Activated CD4-positive, alpha-beta T cell treated with anti-CD3 and anti-CD28 coated beads, Interleukin-2, amount 50 U/mL, for 16 hours (primary cell): ENCODE data around the gene LGR5.

ENCODE experiments used
- DNase-seq: peaks from one replicate; pipeline ENCODE4 v3.0.0-alpha.2; 2020

LGR5 gene, protein sequence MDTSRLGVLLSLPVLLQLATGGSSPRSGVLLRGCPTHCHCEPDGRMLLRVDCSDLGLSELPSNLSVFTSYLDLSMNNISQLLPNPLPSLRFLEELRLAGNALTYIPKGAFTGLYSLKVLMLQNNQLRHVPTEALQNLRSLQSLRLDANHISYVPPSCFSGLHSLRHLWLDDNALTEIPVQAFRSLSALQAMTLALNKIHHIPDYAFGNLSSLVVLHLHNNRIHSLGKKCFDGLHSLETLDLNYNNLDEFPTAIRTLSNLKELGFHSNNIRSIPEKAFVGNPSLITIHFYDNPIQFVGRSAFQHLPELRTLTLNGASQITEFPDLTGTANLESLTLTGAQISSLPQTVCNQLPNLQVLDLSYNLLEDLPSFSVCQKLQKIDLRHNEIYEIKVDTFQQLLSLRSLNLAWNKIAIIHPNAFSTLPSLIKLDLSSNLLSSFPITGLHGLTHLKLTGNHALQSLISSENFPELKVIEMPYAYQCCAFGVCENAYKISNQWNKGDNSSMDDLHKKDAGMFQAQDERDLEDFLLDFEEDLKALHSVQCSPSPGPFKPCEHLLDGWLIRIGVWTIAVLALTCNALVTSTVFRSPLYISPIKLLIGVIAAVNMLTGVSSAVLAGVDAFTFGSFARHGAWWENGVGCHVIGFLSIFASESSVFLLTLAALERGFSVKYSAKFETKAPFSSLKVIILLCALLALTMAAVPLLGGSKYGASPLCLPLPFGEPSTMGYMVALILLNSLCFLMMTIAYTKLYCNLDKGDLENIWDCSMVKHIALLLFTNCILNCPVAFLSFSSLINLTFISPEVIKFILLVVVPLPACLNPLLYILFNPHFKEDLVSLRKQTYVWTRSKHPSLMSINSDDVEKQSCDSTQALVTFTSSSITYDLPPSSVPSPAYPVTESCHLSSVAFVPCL

DNA sequence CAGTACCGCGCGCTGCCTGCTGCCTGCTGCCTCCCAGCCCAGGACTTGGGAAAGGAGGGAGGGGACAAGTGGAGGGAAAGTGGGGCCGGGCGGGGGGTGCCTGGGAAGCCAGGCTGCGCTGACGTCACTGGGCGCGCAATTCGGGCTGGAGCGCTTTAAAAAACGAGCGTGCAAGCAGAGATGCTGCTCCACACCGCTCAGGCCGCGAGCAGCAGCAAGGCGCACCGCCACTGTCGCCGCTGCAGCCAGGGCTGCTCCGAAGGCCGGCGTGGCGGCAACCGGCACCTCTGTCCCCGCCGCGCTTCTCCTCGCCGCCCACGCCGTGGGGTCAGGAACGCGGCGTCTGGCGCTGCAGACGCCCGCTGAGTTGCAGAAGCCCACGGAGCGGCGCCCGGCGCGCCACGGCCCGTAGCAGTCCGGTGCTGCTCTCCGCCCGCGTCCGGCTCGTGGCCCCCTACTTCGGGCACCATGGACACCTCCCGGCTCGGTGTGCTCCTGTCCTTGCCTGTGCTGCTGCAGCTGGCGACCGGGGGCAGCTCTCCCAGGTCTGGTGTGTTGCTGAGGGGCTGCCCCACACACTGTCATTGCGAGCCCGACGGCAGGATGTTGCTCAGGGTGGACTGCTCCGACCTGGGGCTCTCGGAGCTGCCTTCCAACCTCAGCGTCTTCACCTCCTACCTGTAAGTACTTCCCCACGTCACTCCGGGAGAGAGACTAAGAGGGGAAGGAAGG, at the start of gene LGR5:
Gene LGR5 (plus strand): TSS at position 186 of the 732 bp plus-strand sequence. CDS start 283 bp downstream, at position 469.
- DNase-seq = no peak

DNA sequence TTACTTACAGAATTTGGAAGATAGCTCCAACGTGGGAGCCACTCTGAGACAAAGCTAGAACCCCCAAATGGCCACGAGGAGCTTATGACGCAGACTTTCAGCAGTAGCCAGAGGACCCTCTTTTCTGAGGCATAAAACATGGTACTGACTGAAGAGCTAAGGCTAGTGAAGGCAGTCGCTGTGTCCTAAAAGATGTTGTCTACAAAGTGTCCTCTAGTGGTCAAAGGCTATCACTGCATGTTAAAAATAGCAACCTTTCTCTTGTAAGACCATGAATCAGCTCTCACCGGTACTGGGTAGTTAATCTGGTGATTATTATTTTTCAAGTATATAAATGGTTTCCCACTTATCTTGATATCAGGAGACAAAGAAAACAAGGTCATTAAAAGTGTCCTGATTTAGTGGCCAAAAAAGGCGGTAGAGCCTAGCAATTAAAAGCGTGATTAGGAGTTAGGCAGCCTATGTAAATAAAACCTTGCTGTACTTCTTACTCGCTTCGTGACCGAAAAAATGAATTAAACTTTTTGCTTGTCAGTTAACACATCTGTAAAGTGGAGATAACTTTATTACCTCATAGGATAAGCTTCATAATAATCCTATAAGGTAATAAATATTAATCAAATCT, 47.0 kb upstream of the LGR5 start:
- DNase-seq = peak; percentile 50

DNA sequence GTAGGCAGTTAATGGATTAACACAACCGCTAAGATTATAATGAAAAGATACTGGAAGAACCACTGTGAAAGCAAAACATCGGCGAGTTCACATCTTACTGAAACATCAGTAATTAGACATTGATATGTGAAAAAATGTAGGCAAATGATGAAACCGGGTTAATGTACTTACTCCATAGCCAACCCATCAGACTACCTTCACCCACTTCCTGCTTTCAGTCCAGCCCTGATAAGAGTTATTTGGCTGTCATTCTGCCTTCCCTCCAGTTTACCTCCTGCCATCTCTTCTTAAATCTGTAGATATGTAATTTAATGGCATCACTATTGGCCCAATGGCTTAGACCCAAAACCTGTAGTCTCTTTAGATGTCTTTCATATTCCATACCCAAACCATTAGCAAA, 46.0 kb upstream of the LGR5 start:
- no peak for DNase-seq

DNA sequence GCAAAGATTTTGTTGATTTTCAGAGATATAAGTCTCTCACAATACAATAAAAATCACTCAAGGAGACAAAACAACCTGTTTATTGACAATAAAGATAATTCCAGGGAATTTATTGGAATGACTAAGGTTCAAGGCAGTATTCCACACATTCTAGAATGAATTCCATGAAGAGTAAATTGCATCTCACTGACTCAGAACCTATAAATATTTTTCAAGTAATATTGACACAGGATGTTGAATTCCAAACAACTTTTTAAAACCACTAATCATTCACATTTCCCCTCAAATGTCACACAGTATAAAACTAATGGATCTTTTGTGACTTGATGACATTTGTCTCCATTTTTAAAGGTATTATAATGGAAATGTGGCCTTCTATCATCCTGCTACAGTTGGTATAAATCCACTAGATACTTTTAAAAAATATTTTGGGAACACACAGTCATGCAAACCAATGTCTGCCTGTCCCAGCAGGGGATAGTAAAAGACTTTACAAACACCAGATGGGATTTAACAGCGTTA, 42.1 kb upstream of the LGR5 start:
- DNase-seq = no peak

DNA sequence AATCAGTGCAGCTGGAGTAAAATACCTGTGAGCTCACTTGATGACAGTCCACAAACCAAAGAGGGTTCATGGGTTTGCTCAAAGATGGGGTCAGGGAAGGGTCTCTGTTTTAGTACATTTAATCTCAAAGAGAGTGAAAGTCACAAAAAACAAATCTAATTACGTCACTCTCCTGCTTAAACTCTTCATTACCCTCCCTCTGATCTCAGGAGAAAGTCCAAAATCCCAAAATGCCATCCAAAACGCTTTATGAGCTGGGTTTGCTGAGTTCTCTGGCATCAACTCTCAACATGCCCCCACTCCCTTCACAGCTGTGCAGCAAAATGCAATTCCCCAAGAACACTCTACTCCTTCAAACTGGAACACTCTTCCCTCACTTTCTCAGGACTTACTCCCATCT, 40.4 kb upstream of the LGR5 start:
- DNase-seq = no peak

DNA sequence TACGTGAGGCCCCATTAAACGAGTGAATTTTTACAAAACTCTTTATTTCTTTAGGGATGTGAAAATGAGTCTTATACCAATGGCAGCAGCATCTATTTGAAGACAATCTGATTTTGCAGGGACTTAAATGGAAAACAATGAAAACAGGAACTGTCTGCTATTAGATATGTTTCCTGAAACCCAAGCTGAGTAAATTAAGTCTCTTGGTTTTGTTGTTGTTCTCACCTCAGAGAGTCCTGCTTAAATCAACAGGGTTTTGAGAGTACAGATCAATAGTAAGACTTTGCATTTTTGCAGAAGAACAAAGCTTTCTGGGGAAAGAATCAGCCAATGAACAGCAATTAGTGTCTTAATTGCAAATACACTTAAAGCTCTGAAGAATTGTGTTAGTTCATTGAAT, 39.1 kb upstream of the LGR5 start:
- DNase-seq = no peak

DNA sequence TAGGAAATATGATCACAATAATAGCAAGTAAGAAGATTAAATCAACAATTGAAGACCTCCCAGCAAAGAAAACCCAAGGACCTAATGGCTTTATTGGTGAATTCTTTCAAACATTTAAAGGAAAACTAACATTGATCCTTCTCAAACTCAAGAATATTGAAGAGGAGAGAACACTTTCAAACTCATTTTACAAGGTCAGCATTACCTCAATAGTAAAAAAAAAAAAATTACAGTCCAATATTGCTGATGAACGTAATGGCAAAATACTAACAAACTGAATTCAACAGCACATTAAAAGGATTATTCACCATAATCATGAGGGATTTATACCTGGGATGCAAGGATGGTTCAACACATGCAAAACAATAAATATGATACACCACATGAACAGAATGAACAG, 33.7 kb upstream of the LGR5 start:
- no peak for DNase-seq

DNA sequence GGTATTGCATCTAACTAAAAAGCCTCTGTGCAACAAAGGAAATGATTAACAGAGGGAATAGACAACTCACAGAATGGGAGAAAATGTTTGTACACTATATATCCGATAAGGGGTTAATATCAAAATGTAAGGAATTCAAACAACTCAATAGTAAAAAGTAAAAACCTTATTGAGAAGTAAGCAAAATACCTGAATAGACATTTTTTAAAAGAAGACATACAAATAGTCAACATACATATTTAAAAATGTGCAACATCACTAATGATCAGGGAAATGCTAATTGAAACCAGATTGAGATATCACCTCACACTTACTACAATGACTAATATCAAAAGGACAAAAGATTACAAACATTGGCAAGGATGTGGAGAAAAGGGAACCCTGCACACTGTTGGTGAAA, 31.9 kb upstream of the LGR5 start:
- DNase-seq = no peak

DNA sequence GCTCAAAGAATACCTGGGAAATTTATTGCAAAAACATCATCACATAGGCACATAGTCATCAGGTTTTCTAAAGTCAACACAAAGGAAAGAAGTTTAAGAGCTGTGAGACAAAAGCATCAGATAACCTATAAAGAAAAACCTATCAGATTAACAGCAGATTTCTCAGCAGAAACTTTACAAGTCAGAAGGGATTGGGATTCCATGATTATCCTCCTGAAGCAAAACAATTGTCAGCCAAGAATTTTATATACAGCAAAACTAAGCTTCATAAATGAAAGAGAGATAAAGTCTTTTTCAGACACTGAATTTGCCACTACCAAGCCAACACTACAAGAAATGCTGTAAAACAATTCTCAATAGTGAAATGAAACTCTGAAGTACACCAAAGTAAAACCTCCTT, 28.8 kb upstream of the LGR5 start:
- no peak for DNase-seq

DNA sequence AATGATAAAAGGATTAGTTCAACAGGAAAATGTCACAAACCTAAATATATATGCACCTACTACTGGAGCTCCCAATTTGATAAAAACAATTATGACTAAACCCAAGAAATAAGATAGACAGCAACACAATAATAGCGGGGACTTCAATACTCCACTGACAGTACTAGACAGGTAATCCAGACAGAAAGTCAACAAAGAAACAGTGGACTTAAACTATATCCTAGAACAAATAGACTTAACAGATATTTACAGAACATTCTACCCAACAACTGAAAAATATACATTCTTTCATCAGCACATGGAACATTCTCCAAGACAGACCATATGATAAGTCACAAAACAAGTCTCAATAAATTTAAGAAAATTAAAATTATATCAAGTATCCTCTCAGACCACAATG, 28.0 kb upstream of the LGR5 start:
- no peak for DNase-seq

DNA sequence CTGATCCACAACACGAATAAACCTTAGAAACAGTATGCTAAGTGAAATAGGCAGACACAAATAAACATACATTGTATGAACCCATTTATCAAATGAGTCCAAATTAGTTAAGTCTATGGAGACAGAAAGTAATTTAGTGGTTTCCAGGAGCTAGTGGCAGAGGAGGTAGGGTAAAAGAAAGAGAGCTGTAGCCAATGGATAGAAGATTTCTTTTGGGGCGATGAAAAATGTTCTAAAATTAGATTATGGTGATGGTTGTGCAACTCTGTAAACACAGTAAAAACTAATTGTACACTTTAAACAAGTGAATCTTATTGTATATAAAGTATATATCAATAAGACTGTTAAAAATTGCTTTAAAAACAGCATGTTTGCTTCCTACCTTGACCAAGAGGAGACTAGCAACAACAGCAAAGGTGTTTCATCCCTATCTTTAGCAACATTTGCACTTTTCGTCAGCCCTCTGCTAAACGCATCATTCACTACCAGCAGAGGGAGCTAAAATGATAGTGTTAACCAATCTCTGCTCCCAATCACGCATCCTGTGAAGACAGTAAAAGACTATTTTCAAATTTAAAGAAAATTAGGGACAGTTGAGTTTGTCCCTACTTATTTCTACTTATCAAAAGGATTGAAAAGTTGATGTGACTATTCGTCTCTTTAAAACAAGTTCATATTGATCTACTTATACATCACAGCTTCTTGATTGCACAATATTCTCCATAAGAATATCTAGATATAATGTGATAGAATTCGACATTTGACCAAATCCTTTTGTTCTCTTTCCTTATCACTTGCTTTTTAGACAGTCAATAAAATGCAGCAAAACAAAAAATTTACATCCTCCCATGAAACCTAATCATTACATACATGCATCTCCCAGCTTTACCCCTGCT, 24.0 kb upstream of the LGR5 start:
- peak; percentile 53 for DNase-seq

DNA sequence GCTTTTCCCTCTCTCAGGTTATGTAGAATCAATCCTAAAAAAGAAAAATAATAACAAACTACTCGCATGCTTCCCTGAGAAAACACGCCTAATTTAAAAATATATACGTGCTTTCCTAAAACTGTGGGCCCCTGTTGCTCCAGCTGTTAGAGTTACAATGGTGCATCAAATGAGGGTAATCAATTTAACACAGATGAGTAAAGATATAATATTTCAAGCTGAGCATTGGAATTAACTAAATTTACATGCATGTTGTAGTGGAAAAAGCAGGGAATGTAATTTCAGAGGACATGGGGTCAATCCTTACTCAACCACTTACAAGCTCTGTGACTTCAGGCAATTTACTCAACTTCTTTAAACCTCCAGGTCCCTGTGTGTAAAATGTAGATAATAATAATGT, 22.4 kb upstream of the LGR5 start:
- DNase-seq = no peak

DNA sequence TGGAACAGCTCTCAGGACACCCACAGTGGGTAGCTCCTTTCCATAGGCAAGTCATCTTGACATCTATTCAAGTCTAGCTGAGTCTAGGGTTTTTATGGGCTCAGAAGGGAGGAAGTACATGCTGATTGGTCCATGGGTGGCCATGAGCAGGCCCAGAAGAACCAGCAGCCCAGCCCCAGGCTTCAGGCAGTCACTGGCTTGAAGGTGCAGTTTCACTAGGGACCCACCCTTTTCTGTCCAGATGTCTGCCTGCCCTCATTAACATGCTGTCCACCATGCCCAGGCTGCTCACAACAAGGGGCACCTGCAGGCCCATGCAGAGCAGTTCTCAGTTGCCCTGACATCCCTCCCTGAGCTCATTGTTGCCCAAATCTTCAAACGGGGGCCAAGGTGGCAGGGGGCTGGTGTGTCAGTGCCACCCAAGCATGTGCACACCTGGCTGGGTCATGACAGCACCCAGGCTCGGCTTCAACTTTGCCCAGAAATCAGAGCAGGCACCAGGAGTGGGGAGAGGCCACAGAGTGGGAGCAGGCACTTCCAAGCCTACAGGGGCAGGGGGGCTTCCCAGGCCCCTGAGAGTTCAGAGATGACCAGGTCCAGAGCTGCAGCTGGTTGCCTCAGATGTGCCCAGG, 18.7 kb upstream of the LGR5 start:
- no peak for DNase-seq

DNA sequence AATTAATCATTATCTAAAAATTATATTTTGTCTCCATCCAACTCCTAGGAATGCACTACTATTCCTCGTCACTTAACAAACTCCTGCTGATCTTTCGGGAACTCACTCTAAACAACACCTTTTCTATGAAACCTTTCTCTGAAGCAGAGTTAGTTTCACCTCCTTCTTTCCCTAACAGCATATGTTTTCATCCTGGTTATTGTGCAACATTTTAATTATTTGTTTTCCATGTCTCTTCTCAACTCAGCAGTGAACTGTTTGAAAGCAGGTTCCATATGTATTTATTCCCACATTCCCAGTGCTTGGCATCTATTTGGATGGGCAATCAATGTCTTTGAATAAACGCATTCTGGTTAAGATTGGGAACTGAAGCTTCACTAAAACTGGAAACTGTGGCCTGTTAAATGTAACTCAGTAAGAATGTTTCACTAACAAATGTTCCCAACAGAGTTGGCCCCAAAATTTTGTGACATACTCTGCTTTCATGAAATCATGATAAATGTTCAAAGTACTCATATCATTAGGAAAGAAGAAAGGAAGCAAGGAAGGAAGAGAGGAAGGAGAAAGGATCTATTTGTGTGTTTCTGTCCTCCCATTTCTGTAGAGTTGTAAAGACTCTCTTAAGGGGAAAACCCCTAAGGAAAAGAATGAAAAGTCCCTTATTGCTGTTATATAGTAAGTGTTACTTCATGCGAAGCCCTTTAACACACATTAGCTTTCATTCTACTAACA, 13.9 kb upstream of the LGR5 start:
- no peak for DNase-seq

DNA sequence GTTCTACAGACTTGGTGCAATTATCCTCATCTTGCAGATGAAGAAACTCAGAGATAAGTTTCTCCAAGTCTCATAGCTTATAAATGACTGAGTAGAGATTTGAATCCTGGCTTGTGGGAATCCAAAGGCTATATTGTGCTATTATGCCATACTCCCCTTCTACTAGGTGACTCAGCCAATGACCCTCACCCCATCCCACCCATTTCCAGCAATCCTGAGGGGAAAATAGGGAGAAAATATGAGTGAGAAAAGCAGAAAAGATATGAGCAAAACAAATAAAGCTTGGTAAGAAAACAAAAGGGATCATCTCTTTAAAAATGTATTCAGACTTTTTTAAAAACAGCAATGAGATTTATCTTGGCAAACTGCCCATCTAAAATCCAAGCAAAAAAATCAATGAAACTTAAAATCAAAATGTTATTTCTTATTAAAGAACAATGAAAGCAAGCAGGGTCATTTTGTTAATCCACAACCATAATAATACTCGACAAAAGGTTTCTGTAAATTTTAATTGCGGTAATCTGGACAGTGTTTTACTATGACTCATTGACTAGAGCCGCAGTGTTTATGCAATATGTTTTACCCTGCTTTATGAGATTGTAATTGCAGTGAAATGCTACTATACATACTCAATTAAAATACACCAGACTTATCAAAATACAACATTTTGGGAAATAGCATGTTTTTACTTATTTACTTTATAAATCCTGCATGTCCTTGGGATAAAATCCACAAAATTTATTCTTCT, 13.1 kb upstream of the LGR5 start:
- no peak for DNase-seq

DNA sequence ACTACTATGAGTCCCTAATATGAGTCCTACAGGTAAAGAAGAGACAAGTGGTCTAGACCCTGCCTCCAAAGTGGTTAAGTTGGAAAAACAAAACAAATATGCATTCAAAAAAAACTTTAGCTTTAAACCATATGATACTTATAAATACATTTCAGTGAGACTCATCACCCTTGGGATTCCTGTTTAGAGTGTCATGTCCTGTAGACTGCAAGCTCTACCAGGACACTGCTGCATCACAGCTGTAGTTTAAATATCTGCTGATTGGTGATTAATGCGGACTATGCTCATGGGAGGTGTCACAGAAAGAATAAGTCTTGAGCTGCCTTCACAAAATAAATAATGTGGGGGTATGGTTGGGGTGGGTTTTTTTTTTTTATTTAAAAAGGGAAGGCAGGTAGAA, 8.8 kb upstream of the LGR5 start:
- no peak for DNase-seq

DNA sequence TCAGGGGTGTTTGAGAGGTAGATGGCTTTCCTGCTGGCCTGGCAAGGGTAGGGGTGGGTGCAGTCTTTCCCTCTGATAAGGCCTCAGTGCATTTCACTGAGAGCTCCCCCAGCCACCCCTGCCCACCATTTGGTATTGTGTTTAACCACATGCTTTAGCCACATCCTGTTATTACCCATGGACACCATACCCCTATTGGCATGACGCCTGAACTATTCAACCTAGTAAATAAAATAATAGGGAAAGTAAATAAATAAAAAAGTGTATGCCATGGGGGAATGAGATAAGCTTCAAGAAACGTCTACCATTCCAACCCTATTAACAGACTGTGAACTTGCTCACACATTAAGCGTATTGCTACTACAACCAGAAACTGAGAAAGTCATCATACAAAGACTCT, 7.6 kb upstream of the LGR5 start:
- no peak for DNase-seq

DNA sequence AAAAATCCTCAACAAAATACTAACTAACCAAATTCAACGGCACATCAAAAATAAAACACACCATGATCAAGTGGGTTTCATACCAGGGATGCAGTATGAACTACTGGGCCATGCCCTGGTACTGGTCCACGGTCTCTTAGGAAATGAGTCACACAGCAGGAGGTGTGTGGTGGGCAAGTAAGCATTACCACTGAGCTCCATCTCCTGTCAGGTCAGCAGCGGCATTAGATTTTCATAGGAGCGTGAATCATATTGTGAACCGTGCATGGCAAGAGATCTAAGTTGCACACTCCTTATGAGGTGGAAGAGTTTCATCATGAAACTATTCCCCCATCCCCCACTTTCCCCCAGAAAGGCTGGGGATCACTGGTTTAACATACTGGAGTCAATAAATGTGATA, 6.7 kb upstream of the LGR5 start:
- DNase-seq = no peak

DNA sequence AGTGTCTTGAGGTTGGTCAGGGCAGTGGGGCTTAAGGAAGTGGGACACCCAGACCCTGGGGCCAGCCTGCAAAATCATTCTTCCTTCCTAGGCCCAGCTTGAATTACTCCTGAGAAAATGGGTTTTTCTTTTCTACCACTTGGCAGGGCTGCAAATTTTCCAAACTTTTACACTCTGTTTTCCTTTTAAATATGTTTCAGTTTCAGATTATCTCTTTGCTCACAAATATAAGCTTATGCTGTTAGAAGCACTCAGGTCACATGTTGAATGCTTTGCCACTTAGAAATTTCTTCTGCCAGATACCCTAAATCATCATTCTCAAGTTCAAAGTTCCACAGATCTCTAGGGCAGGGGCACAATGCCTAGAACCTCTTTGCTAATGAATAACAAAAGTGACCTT, 2.9 kb upstream of the LGR5 start:
- DNase-seq = no peak
